ENCODE results near the gene CELF4. TPM values are rescaled to one million over a fixed set of nuclear protein-coding genes. Genes with fewer than 3 reads are reported as not detected.

The CELF4 gene
- total and polyA plus RNA-seq, 2 donors (not counting 3 experiments of a cell fraction or from before 2014, with no cell fraction given): not detected

DNA sequence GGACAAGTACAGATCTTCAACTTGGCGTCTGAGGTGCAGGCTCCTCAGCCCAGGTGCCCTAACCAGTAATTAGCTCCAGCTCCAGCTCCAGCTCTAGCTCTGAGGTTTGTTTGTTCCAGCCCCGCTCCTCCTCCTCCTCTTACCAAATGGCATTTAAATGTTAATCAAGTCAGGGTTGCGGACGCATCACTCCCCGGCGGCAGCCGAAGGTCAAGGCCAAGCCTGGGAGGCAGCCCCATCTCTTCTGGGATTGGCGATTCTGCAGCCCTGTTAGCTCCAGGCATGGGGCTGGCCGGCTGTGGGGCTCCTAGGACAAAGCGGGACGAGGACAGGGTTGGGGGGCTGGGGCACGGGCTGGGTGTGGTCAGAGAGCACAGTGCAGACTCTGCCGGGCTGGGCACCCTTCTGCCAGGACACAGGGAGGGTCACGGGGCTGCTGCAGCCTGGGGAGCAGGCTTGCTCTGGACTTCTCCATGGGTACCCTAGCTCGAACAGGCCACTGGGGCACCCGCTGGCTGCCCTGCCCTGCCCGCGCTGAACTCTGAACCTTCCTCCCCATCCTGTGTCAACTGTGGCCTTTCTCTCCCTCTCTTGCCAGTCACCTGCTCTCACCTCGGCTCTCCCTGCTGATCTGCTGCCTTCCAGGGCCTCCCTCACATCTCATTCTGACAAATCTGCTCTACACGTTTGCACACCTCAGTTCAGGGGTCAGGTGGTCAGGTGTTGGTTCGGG, 203.3 kb downstream of the CELF4 start:
- DNase-seq (ENCODE audit: low read depth, low spot score) (no peak), FAIRE-seq (no peak)
- H3K79me2 ChIP-seq (ENCODE audit: control insufficient read depth, insufficient read depth, low read length): no peaks in the 10 kb centered on the region
- ChIA-PET CTCF (no interaction called here), POLR2A (no interaction called here)
- intact Hi-C loops (cut with micrococcal nuclease): no loop called here
- H2AFZ ChIP-seq (ENCODE audit: low read depth, low read length): no peak overlapping the region
- no peak overlapping the region for H3K27ac ChIP-seq (ENCODE audit: insufficient read depth, low read depth, low read length)
- no peaks in the 10 kb centered on the region for H4K20me1 ChIP-seq (replicated peaks; ENCODE audit: control insufficient read depth, extremely low read depth, insufficient read depth, low read length)
- BruUV-seq (replicated peaks): no TSS peak
- H3K4me3 ChIP-seq (replicated peaks in 1 of 3; ENCODE audit: insufficient read depth in 1 of 3, low read depth in 1 of 3, low read length in 3 of 3): no peak overlapping the region
- dilution Hi-C loops (cut with MboI; ENCODE audit: extremely low pct_ligation_motif_present, low sequenced_read_pairs): no loop called here
- TF ChIP-seq GATA2 (IDR thresholded peaks at IDR 0.05; ENCODE audit: insufficient read depth, insufficient read length, low read depth, low read length) (no peak), FOS (IDR thresholded peaks at IDR 0.05; ENCODE audit: borderline replicate concordance, insufficient read depth, low read length) (no peak), EZH2 (IDR thresholded peaks at IDR 0.05; ENCODE audit: borderline replicate concordance, low read depth, low read length, severe bottlenecking) (peak; percentile 0), CTCF (IDR thresholded peaks at IDR 0.05; ENCODE audit: extremely low read depth in 1 of 2, insufficient read depth in 1 of 2, low read depth in 1 of 2, low read length in 2 of 2) (no peak), MYC (IDR thresholded peaks at IDR 0.05; ENCODE audit: low read depth, low read length) (no peak)
- H3K27me3 ChIP-seq (ENCODE audit: control insufficient read depth in 2 of 2, insufficient read depth in 2 of 2, low read length in 2 of 2): peaks cover 12 to 13% of the 10 kb centered on the region in 2 experiments
- H3K9me1 ChIP-seq (replicated peaks; ENCODE audit: control insufficient read depth, extremely low read depth, insufficient read depth, low read length): no peaks in the 10 kb centered on the region
- H3K36me3 ChIP-seq (ENCODE audit: control insufficient read depth in 2 of 2, extremely low read depth in 1 of 2, insufficient read depth in 2 of 2, low read length in 2 of 2): no peaks in the 10 kb centered on the region
- no peak overlapping the region for H3K9ac ChIP-seq (replicated peaks; ENCODE audit: extremely low read depth, insufficient read depth, low read length)
- no peaks in the 10 kb centered on the region for H3K9me3 ChIP-seq (replicated peaks; ENCODE audit: control insufficient read depth, insufficient read depth, low read length)
- H3K4me1 ChIP-seq (ENCODE audit: control insufficient read depth, extremely low read depth, insufficient read depth, low read length): no peaks in the 10 kb centered on the region
- no peak overlapping the region for H3K4me2 ChIP-seq (ENCODE audit: insufficient read depth, low read length)
